AG09319 (cell line): Measurements from ENCODE around the gene SOX1.

Experiments
- DNase-seq: peaks from one replicate; pipeline ENCODE4 v3.0.0-alpha.2; 2010; ENCODE audit warnings: low read depth; ENCODE audit errors: extremely low read depth
- CTCF ChIP-seq: IDR thresholded peaks from 2 replicates; pipeline ENCODE4 v1.5.1; 2011; ENCODE audit warnings: low read depth, mild to moderate bottlenecking, inconsistent platforms, low read length, moderate library complexity

Gene SOX1

GRCh38 chr13:112106478-112107141 is 39.7 kb downstream of the SOX1 start:
- DNase-seq: no peak
- no peak for TF ChIP-seq CTCF

GRCh38 chr13:112107289-112107688 is 40.3 kb downstream of the SOX1 start:
- no peak for TF ChIP-seq CTCF
- no peak for DNase-seq

- no peak for TF ChIP-seq CTCF
- no peak for DNase-seq
These were observed 43.5 kb downstream of the SOX1 start for GRCh38 chr13:112110479-112110878.

- no peak for TF ChIP-seq CTCF
- no peak for DNase-seq
These were observed 44.4 kb downstream of the SOX1 start for GRCh38 chr13:112111239-112111857.

GRCh38 chr13:112112534-112113276 is 45.8 kb downstream of the SOX1 start:
- DNase-seq: no peak
- no peak for TF ChIP-seq CTCF

- TF ChIP-seq CTCF: no peak
- no peak for DNase-seq
These were observed 46.4 kb downstream of the SOX1 start for GRCh38 chr13:112113348-112113747.

- DNase-seq: no peak
- TF ChIP-seq CTCF: no peak
These were observed 46.9 kb downstream of the SOX1 start for GRCh38 chr13:112113851-112114250.
